SK-N-SH (cell line): ENCODE results near the gene IDE. TPM values are rescaled to one million over a fixed set of nuclear protein-coding genes. Genes with fewer than 3 reads are reported as not detected.

Experiments used
- CTCF ChIA-PET: fragments of 300-600, 350-600 bp; formaldehyde crosslinking; extraction: SDS; loops from one replicate; lab custom pipeline; 2021; lab: Yijun Ruan, JAX
- POLR2A ChIA-PET: fragments of 350-600 bp; sonication (Branson Sonifier 250); formaldehyde crosslinking; extraction: SDS; loops from one replicate; lab custom pipeline; 2020; ENCODE audit warnings: antibody characterized with exemption, inconsistent platforms; lab: Yijun Ruan, JAX
- DNase-seq: peaks from one replicate; pipeline ENCODE4 v3.0.0; 2012
- H2AFZ ChIP-seq: fragments of 200-600 bp; sonication (generic); 2 replicates; pipeline ENCODE4 v1.8.1; 2016; ENCODE audit warnings: antibody characterized with exemption, mild to moderate bottlenecking, low read depth
- H3F3A ChIP-seq: fragments of 200-600 bp; sonication (generic); replicated peaks from 2 replicates; pipeline ENCODE3; 2016; ENCODE audit warnings: antibody characterized with exemption, mild to moderate bottlenecking; ENCODE audit not compliant: insufficient read depth
- H3K27ac ChIP-seq, 2 experiments: fragments of 200-500 bp in 1 of 2; fragments of 200-600 bp in 1 of 2; sonication (Bioruptor generic) in 1 of 2; sonication (generic), shearing (Covaris generic) in 1 of 2; 2 replicates each; pipeline versions ENCODE4 v1.5.1 to v1.6.1; 2014 to 2016; ENCODE audit warnings: low read depth in 2 of 2, inconsistent platforms in 1 of 2, low read length in 1 of 2, mild to moderate bottlenecking in 1 of 2, mixed read lengths in 1 of 2
- H3K27me3 ChIP-seq: fragments of 200-600 bp; sonication (generic), shearing (Covaris generic); 2 replicates; pipeline ENCODE4 v1.6.1; 2016; ENCODE audit warnings: mixed run types; ENCODE audit not compliant: insufficient read depth
- H3K36me3 ChIP-seq, 2 experiments: fragments of 200-500 bp in 1 of 2; fragments of 200-600 bp in 1 of 2; sonication (Bioruptor generic) in 1 of 2; sonication (generic) in 1 of 2; replicated peaks in 1 of 2; 2 replicates each; pipeline versions ENCODE3 to v1.5.1; 2014 to 2016; ENCODE audit warnings: low read length in 1 of 2, mild to moderate bottlenecking in 1 of 2; ENCODE audit not compliant: insufficient read depth in 2 of 2, control insufficient read depth in 1 of 2
- H3K4me1 ChIP-seq, 2 experiments: fragments of 200-500 bp in 1 of 2; fragments of 200-600 bp in 1 of 2; sonication (Bioruptor generic) in 1 of 2; sonication (generic), shearing (Covaris generic) in 1 of 2; 2 replicates each; pipeline versions ENCODE4 v1.5.1 to v1.6.1; 2014 to 2016; ENCODE audit warnings: low read depth in 1 of 2, low read length in 1 of 2, mixed run types in 1 of 2; ENCODE audit not compliant: insufficient read depth in 2 of 2, control insufficient read depth in 1 of 2
- H3K4me2 ChIP-seq: fragments of 200-600 bp; sonication (generic), shearing (Covaris generic); 2 replicates; pipeline ENCODE4 v1.6.1; 2017; ENCODE audit warnings: mixed run types
- H3K4me3 ChIP-seq, 2 experiments: fragments of 200-500 bp in 1 of 2; fragments of 200-600 bp in 1 of 2; sonication (Bioruptor generic) in 1 of 2; sonication (generic), shearing (Covaris generic) in 1 of 2; 2 replicates each; pipeline versions ENCODE4 v1.5.1 to v1.8.1; 2014 to 2016; ENCODE audit warnings: low read depth in 2 of 2, inconsistent platforms in 1 of 2, low read length in 1 of 2, mild to moderate bottlenecking in 1 of 2, mixed read lengths in 1 of 2, moderate library complexity in 1 of 2
- H3K79me2 ChIP-seq: fragments of 200-600 bp; sonication (generic); 2 replicates; pipeline ENCODE4 v1.8.1; 2017; ENCODE audit warnings: mild to moderate bottlenecking; ENCODE audit not compliant: insufficient read depth
- H3K9ac ChIP-seq: fragments of 200-600 bp; sonication (generic); 2 replicates; pipeline ENCODE4 v1.6.1; 2017; ENCODE audit warnings: mixed run types
- H3K9me2 ChIP-seq: fragments of 200-600 bp; sonication (generic); 2 replicates; pipeline ENCODE4 v1.6.1; 2017; ENCODE audit warnings: mixed run types
- H3K9me3 ChIP-seq: fragments of 200-600 bp; sonication (generic); 2 replicates; pipeline ENCODE4 v1.6.1; 2017; ENCODE audit warnings: mixed run types, mild to moderate bottlenecking, moderate library complexity
- H4K20me1 ChIP-seq: fragments of 200-600 bp; sonication (generic); 2 replicates; pipeline ENCODE4 v1.6.1; 2017; ENCODE audit warnings: mild to moderate bottlenecking, mixed run types; ENCODE audit not compliant: insufficient read depth
- CHD2 ChIP-seq: fragments of 150-350 bp; IDR thresholded peaks from 2 replicates; pipeline ENCODE4 v1.6.1; 2018; ENCODE audit warnings: low read length; ENCODE audit not compliant: partially characterized antibody
- ELF1 ChIP-seq: IDR thresholded peaks from 2 replicates; pipeline ENCODE4 v1.4.0; 2012
- EP300 ChIP-seq, 2 experiments: IDR thresholded peaks; 2 replicates each; pipeline versions ENCODE4 v1.4.0 to v1.6.1; 2012; ENCODE audit warnings: borderline replicate concordance in 1 of 2, low read depth in 1 of 2, low read length in 1 of 2
- EZH2phosphoT487 ChIP-seq: fragments of 200-600 bp; sonication (generic); IDR thresholded peaks from 2 replicates; pipeline ENCODE4 v1.6.1; 2017; ENCODE audit warnings: low read depth, mixed run types, mild to moderate bottlenecking, antibody characterized with exemption, moderate library complexity, borderline replicate concordance
- FOXJ3 ChIP-seq: sonication (generic); formaldehyde crosslinking; IDR thresholded peaks from 2 replicates; pipeline ENCODE4 v1.5.1; 2020; ENCODE audit warnings: mild to moderate bottlenecking, missing genetic modification reagents
- GATA2 ChIP-seq: sonication (generic); formaldehyde crosslinking; IDR thresholded peaks from 2 replicates; pipeline ENCODE4 v1.5.0; 2020; ENCODE audit warnings: mild to moderate bottlenecking, missing genetic modification reagents
- JUND ChIP-seq: IDR thresholded peaks from 2 replicates; pipeline ENCODE4 v1.4.0; 2012
- POLR2AphosphoS5 ChIP-seq: IDR thresholded peaks from 2 replicates; pipeline ENCODE4 v1.6.1; 2012; ENCODE audit warnings: low read depth, low read length
- RAD21 ChIP-seq: IDR thresholded peaks from 2 replicates; pipeline ENCODE4 v1.6.1; 2012; ENCODE audit warnings: mild to moderate bottlenecking, low read length
- RCOR1 ChIP-seq: fragments of 150-350 bp; IDR thresholded peaks from 2 replicates; pipeline ENCODE4 v1.6.1; 2017; ENCODE audit warnings: antibody characterized with exemption, low read length
- SIN3A ChIP-seq: IDR thresholded peaks from 2 replicates; pipeline ENCODE4 v1.6.1; 2012; ENCODE audit warnings: low read depth, mild to moderate bottlenecking, low read length, moderate library complexity, borderline replicate concordance
- SMC3 ChIP-seq: IDR thresholded peaks from 2 replicates; pipeline ENCODE4 v1.6.1; 2012; ENCODE audit warnings: low read depth, low read length, improper control_type of control experiment
- TCF12 ChIP-seq: IDR thresholded peaks from 2 replicates; pipeline ENCODE4 v1.4.0; 2012
- TEAD4 ChIP-seq: IDR thresholded peaks from 2 replicates; pipeline ENCODE4 v1.4.0; 2012; ENCODE audit warnings: mild to moderate bottlenecking, borderline replicate concordance; ENCODE audit not compliant: insufficient read depth
- USF2 ChIP-seq: fragments of 150-350 bp; IDR thresholded peaks from 2 replicates; pipeline ENCODE4 v1.6.1; 2017; ENCODE audit warnings: antibody characterized with exemption, low read length, low read depth, borderline replicate concordance
- YY1 ChIP-seq: IDR thresholded peaks from 2 replicates; pipeline ENCODE4 v1.4.0; 2012; ENCODE audit warnings: low read depth, mild to moderate bottlenecking
- WGBS: methylation state at CpG from one replicate; pipeline ENCODE4 v1.1.6; 2017; ENCODE audit warnings: low lambda C conversion rate; 5-methylcytosine and 5-hydroxymethylcytosine counted together
- polyA plus RNA-seq, 3 experiments: library from polyadenylated mRNA; depleted of rRNA; stranded (reverse); fragments of >200 nt; gene quantifications; 2 replicates each; pipeline ENCODE4 v1.2.3, GENCODE V29; 2012

The IDE gene
- polyA plus RNA-seq, 1 of the 3 experiments (the other 2 are of a cell fraction) = 9.3 TPM

DNA sequence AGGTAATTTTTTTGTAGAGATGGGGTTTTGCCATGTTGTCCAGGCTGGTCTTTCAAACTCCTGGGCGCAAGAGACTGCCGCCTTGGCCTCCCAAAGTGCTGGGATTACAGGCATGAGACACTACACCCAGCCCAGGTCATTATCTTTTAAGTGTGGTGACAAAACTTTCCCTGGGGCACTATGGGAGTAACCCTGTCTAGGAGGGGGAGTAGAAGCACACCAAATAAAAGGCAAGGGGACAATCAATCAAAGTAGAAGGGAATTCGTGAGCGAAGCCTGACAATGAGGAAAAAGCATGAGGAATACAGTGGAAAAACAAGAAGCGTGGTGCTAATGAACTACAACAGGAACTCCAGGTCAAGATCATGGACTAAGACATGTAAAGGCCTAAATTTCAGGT, 31.4 kb downstream of the IDE start:
- no peaks in the 10 kb centered on the region for H3F3A ChIP-seq
- no peaks in the 10 kb centered on the region for H3K9me2 ChIP-seq
- whole genome bisulfite sequencing = 97% methylated on average over 5 of the region's 5 CpGs
- no peak overlapping the region for H3K4me2 ChIP-seq
- H2AFZ ChIP-seq = no peak overlapping the region
- TF ChIP-seq JUND (no peak), POLR2AphosphoS5 (no peak), YY1 (no peak), EP300 (IDR thresholded peaks at IDR 0.05; ENCODE audit: borderline replicate concordance in 1 of 2, low read depth in 1 of 2, low read length in 1 of 2) (no peak), CHD2 (no peak), ELF1 (no peak), FOXJ3 (CRISPR knock-in tag) (no peak), USF2 (no peak), SMC3 (no peak), RAD21 (no peak), RCOR1 (no peak)
- TF ChIP-seq, all 33 proteins: peak for 0
- Histone ChIP-seq H3K9ac (no peak overlapping the region), H3K79me2 (peaks cover 62% of the 10 kb centered on the region), H3K36me3 (peaks cover 0 to 4% of the 10 kb centered on the region in 2 experiments), H3K9me3 (no peaks in the 10 kb centered on the region), H3K4me3 (no peak overlapping the region), H3K4me1 (peaks cover 3 to 10% of the 10 kb centered on the region in 2 experiments; a peak in 3 of 4 replicates), H3K27ac (no peak overlapping the region), H3K27me3 (no peaks in the 10 kb centered on the region), H4K20me1 (peaks cover 13% of the 10 kb centered on the region)
- ChIA-PET CTCF (interaction anchor here (2.2 kb wide), 1 partner anchor 25 kb away, joined by 8 read pairs; no protein-coding TSS in a partner anchor), POLR2A (no interaction called here)
- DNase-seq = no peak

DNA sequence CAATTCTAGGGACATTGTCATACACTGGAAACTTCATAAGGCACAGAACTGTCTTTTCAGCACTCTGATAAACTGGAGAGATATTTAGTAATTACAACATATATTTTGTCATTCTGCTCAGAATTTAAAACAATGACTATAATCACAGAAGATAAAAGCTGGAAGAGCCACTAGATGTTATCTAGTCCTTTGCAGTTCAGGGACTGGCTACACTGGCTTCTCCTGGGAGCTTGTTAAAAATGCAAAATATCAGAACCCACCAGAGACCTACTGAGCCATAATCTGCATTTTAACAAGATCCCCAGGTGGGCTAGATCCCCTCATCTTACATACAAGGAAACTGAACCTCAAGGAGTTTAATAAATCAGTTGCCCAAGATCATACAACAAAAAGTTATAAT, 32.3 kb downstream of the IDE start:
- peaks cover 10% of the 10 kb centered on the region for H4K20me1 ChIP-seq

More for the DNA sequence above, 32.3 kb downstream of the IDE start:
- no peak overlapping the region for H3K9ac ChIP-seq
- no peak for DNase-seq
- TF ChIP-seq SIN3A = no peak
- no peak for TF ChIP-seq USF2
- TF ChIP-seq EZH2phosphoT487 = no peak
- no peak for TF ChIP-seq TEAD4
- peak; percentile 33; the same call in 1 of the 2 replicates for TF ChIP-seq GATA2
- TF ChIP-seq TCF12 = no peak
- H3K36me3 ChIP-seq = peaks cover 4 to 6% of the 10 kb centered on the region in 2 experiments
- no peak overlapping the region for H2AFZ ChIP-seq
- no peaks in the 10 kb centered on the region for H3F3A ChIP-seq
- no peaks in the 10 kb centered on the region for H3K9me2 ChIP-seq
- no peak overlapping the region for H3K27ac ChIP-seq
- no peak overlapping the region for H3K4me2 ChIP-seq
- ChIA-PET CTCF (interaction anchor here (0.9 to 2.2 kb wide), 2 partner anchors 25 to 157 kb away, joined by 3 to 8 read pairs; no protein-coding TSS in a partner anchor), POLR2A (no interaction called here)
- peaks cover 57% of the 10 kb centered on the region for H3K79me2 ChIP-seq
- H3K4me3 ChIP-seq = no peak overlapping the region
- peaks cover 3 to 10% of the 10 kb centered on the region in 2 experiments; a peak in 3 of 4 replicates for H3K4me1 ChIP-seq
- no peaks in the 10 kb centered on the region for H3K9me3 ChIP-seq
- no peaks in the 10 kb centered on the region for H3K27me3 ChIP-seq
